Posterior vena cava (tissue), 2 donors: Measurements from ENCODE around the gene NAA10. TPM values are rescaled to one million over a fixed set of nuclear protein-coding genes. Genes with fewer than 3 reads are reported as not detected.

Experiments used
- DNase-seq: peaks from one replicate; pipeline ENCODE4 v3.0.0-alpha.2; 2020; ENCODE audit warnings: low spot score
- intact Hi-C, 2 donors: fragments of 100-400 bp; cut with DNase I; formaldehyde crosslinking; loops; one replicate each; pipeline versions ENCODE4 v1.14.1 to v1.14.2; 2022 to 2023
- total RNA-seq, 2 donors: library from RNA; stranded (reverse); fragmentation: NEBNext Ultra II Directional; extraction: Animal tissue kit (Norgen Biotek cat#: 25700); gene quantifications; one replicate each; pipeline ENCODE4 v1.2.1, GENCODE V29; 2021
- donor health status: DM: yes; HTN: yes; CAD: no.
- donor health status: DM: yes; HTN: yes; CAD: no.

The NAA10 gene
- total RNA-seq, 2 donors from 2014 or later, result 69.4 to 75.4 TPM

DNA sequence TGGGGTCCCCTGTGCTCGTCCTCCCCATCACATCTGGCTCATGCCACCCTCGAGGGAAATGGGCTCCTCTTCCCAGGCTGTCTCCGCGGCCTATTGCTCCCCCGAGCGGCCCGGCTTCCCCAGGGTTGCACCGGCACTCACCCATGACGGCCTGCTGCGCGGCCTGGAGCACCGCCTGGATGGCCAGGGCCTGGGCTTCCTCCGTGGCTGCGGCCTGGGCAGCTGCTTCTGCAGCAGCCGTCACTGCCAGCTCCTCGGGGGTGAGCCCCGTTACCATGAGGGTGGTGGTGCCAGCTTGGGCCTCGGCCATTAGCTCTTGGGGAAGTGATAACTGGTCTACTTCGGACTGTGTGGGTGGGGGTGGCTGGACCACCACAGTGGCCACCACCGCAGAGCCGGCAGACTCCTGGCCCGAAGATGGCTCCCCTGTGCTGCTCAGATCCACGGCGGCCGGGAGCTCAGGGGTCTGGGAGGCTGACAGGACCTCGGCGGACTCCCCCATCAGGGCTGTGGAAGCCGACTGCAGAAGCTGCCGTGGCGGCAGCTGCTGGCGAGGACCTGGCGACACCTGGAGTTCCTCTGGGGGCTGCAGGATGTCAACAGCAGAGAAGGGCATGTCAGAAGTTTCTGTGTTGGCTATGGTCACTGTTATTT is 17.7 kb upstream of the NAA10 start:
- no peak for DNase-seq
- intact Hi-C loops, result loop anchor here in 1 of 2 donors (2.0 to 10.0 kb wide), 2 partner anchors 188 to 998 kb away; partner anchors contain the start of gene PLXNB3

DNA sequence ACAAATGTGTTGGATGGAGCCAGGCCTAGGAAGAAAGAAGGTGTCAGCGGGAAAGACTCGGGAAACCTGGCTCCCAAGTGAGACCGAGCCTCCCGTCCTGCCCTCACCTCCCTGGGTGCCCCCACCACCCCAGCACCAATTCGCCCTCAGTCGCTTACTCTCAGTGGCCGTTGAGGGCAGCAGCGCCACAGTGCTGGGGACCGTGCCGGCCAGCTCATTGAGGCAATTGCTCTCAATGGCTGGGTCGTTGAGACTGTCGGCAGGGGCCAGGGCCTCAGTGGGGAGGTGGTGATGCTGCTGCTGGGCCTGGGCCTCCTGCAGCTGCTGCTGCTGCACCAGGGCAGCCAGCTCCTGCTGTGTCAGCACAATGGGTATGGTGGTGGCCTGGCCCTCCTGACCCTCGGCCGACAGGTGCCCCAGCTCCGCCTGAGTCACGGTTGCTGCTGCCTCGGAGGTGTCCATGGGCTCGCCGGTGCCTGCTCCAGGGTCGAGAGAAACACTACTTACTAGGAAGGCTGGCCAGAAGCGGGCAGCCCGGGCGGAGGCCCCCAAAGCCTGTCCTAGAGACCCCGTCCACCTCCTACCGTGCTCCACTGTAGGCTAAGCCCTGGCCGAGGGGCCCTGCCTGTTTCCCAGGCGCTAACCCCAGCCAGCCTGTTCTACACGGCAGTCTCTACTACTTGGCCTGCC is 17.0 kb upstream of the NAA10 start:
- no peak for DNase-seq
- intact Hi-C loops, result loop anchor here in 1 of 2 donors (2.0 to 10.0 kb wide), 2 partner anchors 187 to 997 kb away; partner anchors contain the start of gene PLXNB3

DNA sequence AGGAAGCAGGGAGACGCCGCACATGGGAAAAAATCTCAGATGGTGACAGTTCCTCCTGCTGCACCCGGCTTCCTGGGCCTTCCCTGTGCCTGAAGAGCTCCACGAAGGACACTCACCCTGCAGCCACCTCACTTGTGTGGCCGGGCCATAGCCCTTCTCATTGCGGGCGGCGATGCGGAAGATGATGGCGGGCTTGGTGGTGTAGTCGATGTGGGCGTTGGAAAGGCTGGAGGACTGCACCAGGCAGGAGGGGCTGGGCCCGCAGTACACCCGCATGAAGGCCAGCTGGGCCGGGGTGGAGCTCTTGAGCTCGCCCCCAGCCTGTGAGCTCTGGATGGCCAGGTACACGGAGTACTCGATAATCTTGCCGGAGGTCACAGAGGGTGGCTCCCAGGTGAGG is 15.3 kb upstream of the NAA10 start:
- intact Hi-C loops, result loop anchor here in 1 of 2 donors (10.0 kb wide), 1 partner anchor 995 kb away; no protein-coding TSS in a partner anchor

DNA sequence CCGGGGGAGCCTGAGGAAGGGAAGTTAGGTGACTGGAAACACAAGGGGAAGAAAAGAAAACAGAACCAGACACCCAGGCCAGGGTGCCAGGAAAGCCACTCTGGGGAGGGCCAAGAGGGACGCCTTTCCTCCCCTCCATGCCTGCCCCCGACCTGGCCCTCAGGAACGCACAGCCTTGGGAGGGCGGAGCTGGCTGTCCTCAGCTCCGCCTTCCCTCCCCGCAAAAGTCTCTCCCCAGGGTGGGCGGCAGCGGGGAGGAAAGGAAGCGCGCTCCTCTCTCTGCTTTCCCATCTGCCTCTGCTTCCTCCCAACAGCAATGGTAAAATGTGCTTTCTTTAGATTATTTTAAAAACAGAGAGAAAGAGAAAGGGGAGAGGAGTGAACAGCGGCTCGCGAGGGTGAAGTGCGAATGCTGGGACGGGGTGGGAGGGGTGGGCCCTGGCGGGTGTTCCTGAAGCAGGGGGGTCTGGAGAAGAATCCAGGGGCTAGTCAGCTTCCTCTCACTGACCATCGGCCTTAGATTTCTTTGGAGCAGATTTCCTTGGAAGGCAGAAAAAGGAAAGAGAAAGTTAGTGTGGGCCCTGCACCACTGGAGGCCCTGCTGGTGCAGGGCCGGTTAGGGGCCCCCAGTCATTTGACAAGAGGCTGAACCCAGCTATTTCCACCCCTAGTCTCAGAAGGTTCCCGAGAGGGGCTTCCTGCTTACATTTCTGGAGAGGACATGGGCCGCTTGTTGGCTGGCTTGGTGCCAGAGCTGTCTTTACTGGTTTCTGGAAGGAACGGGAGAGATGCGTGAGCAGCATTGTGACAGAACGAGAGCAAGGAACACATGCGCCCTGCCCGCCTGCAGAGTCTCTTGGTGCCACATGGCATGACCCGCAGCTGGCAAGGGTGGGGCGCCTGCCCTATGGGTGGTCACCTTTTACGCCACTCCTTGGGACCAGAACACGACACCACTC is 14.3 kb upstream of the NAA10 start:
- no peak for DNase-seq
- intact Hi-C loops, result no loop called here

More for the DNA sequence above, 15.3 kb upstream of the NAA10 start:
- DNase-seq, result no peak

DNA sequence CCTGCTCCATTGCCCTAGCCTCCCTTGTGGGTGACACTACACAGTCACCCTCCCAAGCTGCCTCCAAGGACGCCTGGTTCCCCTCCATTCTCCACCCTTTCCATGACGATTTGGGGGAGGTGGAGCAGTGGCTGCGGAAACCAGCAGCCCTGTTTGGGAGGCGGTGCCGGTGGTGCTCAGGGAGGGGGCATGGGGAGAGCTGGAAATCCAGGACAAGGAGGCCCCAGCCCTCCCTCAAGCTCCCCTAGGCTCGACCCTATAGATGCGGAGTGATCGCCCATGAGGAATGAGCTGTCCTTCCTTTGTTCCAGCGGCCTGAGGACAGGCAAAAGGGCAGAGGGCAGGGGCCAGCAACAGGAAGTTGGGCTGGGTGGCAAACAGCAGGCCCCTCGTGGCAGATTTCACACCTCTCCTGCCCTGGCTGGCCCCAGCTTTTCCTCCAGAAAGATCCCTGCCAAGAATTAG is 13.2 kb upstream of the NAA10 start:
- DNase-seq, result no peak
- intact Hi-C loops, result no loop called here

DNA sequence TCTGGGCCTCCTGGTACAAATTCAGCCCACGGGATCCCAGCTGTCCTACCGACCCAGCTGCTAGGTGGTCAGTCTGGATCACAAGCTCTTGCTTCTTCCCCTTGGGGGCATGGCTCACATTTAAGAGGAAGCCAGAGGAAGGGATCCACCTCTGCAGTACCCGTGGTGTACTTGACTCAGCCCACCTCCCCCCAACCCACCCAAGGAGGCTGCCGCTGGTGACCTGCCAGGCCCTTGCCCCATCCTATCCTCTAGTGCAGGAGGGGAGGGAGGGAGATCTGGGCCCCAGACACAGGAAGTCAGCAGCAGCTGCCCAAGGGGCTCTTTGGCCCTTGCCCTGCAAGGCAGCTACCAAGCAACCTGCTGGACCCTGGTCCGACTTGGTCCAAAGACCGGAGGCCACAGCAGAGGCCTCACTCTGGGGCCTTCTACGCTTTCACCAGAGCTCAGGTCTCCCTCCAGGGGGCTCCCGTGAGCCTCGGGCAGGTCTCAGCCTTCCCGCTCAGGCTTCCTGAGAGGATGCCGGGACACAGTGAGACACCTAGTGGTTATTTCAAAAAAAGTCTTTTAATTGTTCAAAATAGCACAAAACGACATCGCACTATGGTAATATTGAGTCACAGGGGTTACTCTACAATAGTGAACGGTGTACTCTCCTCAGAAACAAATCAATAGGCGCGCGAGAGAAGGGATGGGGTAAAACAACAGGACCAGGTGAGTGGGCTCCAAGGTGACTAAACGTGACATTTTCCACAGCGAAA is 12.4 kb upstream of the NAA10 start:
- peak; percentile 92 for DNase-seq

DNA sequence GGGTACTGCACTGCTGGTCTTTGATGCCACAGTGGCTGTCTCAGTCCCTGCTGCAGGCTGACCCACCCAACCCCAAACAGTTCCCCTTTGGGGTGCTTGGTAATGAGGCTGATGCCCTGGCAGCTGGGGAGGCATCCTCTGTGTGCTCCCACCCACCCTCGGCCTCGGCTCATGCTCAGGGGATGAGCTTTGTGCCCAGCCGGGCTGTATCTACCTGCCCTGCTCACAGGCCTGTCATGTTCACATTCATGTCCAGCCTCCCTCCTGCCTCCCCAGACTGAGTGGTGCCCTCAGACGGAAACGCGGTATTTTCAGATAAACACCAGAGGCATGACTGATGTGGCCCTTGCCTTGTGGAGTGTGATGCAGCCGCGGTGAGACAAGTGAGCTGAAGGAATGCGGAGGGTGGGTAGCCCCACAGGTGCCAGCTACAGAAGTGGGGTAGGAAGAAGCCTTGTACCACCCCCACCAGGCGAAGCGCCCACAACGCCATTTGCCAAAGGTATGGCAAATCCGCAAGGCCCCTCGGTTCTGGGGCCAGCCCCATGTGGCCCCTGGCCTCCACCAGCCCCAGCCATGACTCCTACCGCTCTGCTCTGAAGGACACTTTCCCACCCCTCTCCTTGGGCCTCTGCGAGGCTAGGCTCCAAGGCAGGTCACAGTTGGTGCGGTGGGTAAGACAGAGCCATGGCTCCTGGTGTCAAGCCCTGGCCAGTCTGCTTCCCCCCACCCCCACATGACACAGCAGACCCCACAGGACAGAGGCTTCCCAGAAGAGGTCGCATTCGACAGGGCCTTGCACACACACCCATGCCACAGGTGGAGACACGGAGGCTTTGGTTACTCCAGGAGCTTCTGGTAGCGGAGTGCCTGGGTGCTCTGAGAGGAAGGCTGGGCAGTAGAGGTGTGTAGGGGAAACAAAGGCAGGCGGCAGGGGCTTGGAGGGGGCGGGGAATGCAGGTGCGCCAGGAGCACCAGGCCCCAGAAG is 11.4 kb upstream of the NAA10 start:
- intact Hi-C loops, result no loop called here
- no peak for DNase-seq

More for the DNA sequence above, 12.4 kb upstream of the NAA10 start:
- intact Hi-C loops, result no loop called here

DNA sequence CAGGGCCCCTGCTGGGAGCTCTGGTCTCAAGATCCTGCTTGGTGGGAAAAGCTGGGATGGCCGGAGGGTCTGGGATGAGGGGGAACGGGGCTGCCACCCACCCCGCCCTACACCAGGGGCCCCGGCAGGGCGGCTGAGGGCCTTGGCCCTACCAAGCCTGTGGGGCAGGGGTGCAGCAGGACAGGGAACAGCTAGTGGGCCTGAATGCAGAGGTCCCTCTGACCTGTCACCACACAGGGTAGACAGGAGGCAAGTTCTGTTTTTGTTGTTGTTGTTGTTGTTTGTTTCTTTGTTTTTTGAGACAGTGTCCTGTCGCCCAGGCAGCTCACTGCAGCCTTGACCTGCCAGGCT is 9.9 kb upstream of the NAA10 start:
- no peak for DNase-seq
- intact Hi-C loops, result no loop called here

DNA sequence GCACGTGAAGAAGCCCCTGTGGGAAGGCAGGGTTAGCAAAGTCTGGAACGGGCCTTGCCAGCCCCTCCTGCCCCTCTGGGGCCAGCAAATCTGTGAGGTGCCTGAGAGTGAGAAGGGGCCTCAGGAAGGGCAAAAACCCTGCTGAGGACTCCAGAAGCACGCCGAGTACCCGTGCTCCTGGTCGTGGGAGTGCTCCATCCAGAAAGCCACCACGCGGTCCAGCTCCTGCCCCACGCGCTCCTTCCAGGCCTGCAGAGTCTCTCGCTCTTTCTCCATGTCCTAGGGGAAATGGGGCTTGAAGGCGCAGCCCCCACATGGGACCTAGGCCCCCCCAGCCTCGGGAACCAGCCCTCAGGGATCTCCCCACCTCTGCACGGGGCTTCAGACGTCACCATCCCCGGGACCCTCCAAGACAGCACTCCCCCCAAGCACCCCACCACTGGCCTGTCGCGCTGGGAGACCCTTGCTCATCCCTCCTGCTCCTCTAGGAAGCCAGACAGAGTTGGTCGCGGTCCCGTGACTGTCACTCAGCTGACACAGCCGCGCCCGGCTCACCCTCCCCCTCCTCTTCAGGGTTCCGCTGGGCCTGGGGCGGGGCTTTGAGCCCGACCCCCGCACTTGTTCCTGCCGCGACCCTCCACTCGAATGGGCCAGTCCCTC is 9.4 kb upstream of the NAA10 start, which contains the start of gene RENBP:
Gene RENBP (minus strand): TSS at position 504 of the 660 bp plus-strand sequence. CDS start 33 bp downstream, at position 471.
- DNase-seq, result no peak
- intact Hi-C loops, result no loop called here

DNA sequence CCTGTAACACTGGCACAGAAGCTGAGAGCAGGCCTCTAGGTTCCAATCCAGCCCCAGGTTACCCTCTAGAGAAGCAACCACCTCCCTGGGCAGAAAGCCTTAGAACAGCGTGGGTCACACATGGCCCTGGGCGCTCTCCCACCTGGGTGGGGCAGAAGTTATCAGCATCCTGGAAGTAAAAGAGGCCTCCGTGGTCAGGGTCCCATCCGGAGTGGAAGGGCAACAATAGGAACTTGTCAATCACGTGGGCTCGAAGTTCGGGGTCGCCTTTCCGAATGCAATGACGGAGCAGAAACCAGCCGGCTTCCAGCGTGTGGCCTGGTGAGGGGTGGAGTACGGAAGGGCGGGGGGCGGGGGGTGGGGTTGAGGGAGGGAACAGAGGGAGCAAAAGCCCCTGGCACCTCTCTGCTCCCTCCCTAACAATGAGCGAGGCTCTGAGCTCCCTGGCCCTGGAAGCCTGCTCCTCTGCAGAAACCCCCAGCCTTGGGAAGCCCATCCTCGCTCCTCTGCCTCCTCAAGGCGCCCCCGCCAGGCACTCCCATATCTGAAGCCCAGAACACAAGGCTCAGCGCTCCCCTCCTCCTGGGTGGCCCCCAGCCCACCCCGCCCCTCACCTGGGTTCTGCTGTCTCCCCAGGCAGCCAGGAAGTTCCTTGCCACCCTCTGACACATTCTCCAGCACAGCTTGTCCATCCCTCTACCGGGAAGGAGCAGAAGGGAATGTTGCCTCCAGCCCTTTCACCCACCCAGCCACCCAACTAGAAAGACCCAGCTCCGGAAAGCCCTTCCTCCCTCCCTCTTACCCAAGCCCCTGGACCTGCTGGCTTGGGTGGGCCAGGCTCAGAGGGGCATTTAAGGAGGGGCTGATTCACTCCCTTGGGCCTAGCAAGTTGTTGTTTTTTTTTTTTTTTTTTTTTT is 6.8 kb upstream of the NAA10 start:
- intact Hi-C loops, result no loop called here
- DNase-seq, result no peak

DNA sequence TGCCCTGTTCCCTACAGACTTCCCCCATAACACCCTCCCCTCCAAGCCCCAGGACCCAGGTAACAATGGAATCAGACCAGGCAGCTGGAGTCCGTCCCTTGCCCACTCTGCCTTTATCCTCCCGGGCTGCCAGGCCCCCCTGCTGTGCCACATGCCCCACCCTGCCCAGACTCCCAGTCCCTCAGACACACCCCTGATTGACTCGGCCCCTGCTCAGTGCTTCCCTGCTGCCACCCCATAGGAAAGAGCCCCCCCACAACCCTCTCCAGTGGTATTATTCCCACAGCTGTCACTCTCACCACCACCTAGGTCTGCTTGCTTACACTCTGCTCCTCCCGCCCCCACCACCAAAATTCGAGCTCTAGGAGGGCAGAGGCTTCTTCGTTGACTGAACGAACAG is 4.7 kb upstream of the NAA10 start:
- intact Hi-C loops, result no loop called here

DNA sequence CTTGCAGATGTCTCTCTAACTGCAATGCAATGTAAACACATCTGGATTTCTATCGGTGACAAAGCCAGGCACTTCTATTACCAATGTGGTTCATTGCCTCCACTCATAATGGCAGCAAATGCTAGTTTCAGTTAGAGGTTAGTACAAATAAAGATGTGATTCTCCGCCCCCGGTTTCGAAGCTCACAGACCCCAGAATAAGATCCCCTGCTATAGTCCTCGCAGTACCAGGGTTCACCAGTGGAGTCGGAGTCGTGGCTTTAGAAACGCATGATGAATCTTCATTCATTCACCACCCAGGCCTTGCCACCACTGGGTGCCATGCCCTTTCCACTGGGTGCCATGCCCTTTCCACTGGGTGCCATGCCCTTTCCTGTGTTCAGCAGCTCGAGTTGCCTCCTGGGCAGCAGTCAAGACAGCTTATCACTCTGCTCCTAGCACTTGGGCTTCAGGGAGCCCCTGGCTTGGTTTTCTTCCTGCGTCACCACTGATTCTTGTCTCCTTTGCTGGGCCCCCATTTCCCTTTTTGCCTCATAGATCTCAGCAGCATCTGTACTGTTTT is 3.5 kb upstream of the NAA10 start:
- no peak for DNase-seq
- intact Hi-C loops, result no loop called here

More for the DNA sequence above, 4.7 kb upstream of the NAA10 start:
- DNase-seq, result no peak

DNA sequence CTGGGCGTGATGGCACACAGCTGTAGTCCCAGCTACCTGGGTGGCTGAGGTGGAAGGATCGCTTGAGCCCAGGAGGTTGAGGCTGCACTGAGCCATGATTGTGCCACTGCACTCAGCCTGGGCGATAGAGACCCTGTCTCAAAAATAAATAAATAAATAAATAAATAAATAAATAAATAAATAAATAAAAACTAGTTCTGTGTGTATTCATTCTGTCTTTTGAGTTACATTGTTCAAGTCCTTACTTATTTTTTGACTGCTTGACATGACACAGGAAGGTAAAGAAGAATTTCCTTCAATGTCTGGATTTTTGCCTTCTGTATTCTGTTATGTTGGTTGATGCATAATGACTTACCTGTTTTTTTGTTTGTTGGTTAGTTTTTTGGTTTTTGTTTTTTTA is 2.2 kb upstream of the NAA10 start:
- no peak for DNase-seq
- intact Hi-C loops, result no loop called here

DNA sequence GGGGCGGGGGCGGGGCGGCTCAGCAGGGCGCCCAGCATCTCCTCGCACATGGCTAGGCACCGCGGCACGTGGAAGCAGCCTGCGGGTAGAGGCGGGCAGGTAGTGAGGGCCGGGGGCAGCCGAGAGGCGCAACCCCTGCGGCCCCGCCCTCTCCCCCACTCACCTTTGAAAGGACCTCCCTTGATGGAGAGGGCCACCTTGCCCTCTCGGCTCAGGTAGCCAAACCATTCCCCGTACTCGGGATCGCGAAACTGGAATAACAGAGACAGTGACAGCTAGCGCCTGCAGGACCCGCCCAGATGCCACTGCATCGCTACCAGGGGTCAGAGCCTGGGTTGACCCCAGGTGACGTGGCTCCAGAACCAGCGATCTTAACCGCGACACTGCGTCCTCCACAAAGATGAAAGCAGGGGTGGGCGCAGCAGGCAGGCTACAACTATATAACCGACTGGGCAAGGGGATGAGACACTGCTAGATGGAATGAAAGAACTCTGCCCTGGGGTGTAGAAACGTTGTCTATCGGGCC is 552 bp upstream of the NAA10 start:
- no peak for DNase-seq
- intact Hi-C loops, result no loop called here

DNA sequence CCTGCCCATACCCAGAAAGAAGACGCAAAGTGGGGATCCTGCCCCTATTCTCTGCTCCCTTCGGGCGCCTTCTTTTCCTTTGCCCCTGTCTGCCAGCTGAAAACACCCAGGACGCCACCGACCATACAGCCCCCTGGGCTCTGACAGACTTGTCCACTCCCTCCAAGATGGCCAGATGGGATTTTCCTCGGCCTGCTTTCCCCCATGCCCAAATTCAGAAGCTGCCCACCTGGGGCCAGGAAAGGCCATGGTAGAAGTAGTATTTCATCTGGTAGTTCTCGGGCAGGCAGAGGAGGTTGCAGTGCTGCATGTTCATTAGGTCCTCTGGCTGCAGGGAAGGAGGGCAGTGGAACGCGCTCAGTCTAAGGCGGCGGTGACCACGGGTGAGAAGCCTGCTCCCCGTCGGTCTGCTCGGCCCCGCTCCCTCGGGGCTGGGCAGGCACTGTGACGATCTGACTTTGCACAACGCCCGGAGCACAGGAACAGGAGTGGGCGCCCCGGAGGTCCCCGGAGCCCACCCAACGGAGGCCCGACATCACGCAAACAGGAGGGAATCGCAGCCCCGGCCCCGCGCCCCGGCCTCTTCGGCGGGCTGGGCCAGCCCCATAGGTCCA is 582 bp downstream of the NAA10 start:
- DNase-seq, result no peak
- intact Hi-C loops, result no loop called here
